Measurements from ENCODE around the gene NMUR1. TPM values are rescaled to one million over a fixed set of nuclear protein-coding genes. Genes with fewer than 3 reads are reported as not detected.

NMUR1 gene
- total RNA-seq, 2 experiments from 2014 or later = 0.11 to 0.14 TPM

GRCh38 chr2:231576465-231576864 is 46.2 kb upstream of the NMUR1 start:
- Histone ChIP-seq H3K9me3 (ENCODE audit: control insufficient read depth in 1 of 2, insufficient read depth in 1 of 2, low read length in 2 of 2) (peaks cover 0 to 5% of the 10 kb centered on the region in 2 experiments), H3K27ac (ENCODE audit: low read depth in 1 of 2, low read length in 2 of 2) (no peak overlapping the region), H3K27me3 (ENCODE audit: control insufficient read depth in 1 of 2, insufficient read depth in 2 of 2, low read length in 2 of 2) (no peaks in the 10 kb centered on the region), H3K4me1 (ENCODE audit: insufficient read depth, low read length) (no peaks in the 10 kb centered on the region), H3K4me3 (ENCODE audit: low read length) (no peak overlapping the region), H3K36me3 (ENCODE audit: insufficient read depth, low read length) (no peaks in the 10 kb centered on the region)
- Mint-ChIP-seq H3K36me3 (ENCODE audit: low read depth) (no peaks in the 10 kb centered on the region), H3K27me3 (no peaks in the 10 kb centered on the region), H3K4me3 (no peak overlapping the region), H3K4me1 (ENCODE audit: low read depth) (no peaks in the 10 kb centered on the region), H3K9me3 (peaks cover 2% of the 10 kb centered on the region), H3K27ac (no peak overlapping the region)
- CTCF ChIA-PET = no interaction called here
- intact Hi-C loops (cut with DNase I, micrococcal nuclease) = no loop called here
- POLR2A ChIA-PET = no interaction called here
- ATAC-seq (ENCODE audit: poor library complexity) (no peak), DNase-seq (no peak)
- TF ChIP-seq, protein P1, sequence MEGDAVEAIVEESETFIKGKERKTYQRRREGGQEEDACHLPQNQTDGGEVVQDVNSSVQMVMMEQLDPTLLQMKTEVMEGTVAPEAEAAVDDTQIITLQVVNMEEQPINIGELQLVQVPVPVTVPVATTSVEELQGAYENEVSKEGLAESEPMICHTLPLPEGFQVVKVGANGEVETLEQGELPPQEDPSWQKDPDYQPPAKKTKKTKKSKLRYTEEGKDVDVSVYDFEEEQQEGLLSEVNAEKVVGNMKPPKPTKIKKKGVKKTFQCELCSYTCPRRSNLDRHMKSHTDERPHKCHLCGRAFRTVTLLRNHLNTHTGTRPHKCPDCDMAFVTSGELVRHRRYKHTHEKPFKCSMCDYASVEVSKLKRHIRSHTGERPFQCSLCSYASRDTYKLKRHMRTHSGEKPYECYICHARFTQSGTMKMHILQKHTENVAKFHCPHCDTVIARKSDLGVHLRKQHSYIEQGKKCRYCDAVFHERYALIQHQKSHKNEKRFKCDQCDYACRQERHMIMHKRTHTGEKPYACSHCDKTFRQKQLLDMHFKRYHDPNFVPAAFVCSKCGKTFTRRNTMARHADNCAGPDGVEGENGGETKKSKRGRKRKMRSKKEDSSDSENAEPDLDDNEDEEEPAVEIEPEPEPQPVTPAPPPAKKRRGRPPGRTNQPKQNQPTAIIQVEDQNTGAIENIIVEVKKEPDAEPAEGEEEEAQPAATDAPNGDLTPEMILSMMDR (IDR thresholded peaks at IDR 0.05) = no peak

- Histone ChIP-seq H3K27ac (ENCODE audit: low read depth in 1 of 2, low read length in 2 of 2) (no peak overlapping the region), H3K36me3 (ENCODE audit: insufficient read depth, low read length) (no peaks in the 10 kb centered on the region), H3K4me3 (ENCODE audit: low read length) (no peak overlapping the region), H3K9me3 (ENCODE audit: control insufficient read depth in 1 of 2, insufficient read depth in 1 of 2, low read length in 2 of 2) (peaks cover 0 to 5% of the 10 kb centered on the region in 2 experiments), H3K27me3 (ENCODE audit: control insufficient read depth in 1 of 2, insufficient read depth in 2 of 2, low read length in 2 of 2) (no peaks in the 10 kb centered on the region), H3K4me1 (ENCODE audit: insufficient read depth, low read length) (no peaks in the 10 kb centered on the region)
- Mint-ChIP-seq H3K36me3 (ENCODE audit: low read depth) (no peaks in the 10 kb centered on the region), H3K4me3 (no peak overlapping the region), H3K27ac (no peak overlapping the region), H3K9me3 (peaks cover 2% of the 10 kb centered on the region), H3K27me3 (no peaks in the 10 kb centered on the region), H3K4me1 (ENCODE audit: low read depth) (no peaks in the 10 kb centered on the region)
- no peak for DNase-seq
- ATAC-seq (ENCODE audit: poor library complexity) = no peak
- ChIA-PET CTCF (no interaction called here), POLR2A (no interaction called here)
- TF ChIP-seq, protein P1 (IDR thresholded peaks at IDR 0.05) = no peak
- intact Hi-C loops (cut with DNase I, micrococcal nuclease) = no loop called here
Observed at GRCh38 chr2:231575612-231576256, 45.5 kb upstream of the NMUR1 start.

DNA sequence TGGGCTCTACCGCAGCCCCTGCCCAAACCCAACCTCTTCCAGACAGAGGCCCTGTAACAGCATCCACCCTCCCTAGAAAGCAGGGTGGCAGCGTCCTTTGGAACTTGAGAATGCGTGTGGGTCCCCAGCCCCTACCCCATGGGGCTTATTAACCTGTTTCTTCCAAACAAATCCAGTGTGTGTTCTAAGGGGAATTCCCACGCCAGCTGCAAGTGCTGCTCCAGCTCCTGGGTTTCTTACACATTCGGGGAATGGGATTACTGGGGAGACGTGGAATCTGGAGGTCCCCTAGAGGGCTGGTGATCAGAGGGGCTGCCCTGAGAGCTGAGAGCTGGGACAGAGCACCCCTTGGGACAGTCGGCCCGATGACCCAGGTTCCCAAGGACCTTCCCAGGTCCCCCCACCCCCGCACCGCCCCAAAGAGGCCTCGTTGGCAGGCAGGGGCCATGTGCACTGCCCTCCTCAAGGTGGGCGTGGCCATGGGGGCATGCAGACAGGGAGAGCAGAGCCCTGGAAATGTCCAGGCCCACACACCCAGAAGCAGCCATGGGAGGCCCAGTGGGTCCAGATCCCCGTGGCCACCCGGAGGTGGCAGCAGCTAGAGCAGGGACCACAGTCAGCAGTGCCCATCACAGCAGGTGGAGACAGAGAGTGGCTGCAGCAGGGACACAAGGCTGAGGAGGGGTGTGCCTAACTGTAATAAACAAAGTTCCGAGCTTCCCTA is 43.6 kb upstream of the NMUR1 start:
- no peak for DNase-seq
- TF ChIP-seq, protein P1 (IDR thresholded peaks at IDR 0.05) = no peak
- H3K36me3 Mint-ChIP-seq (ENCODE audit: low read depth) = no peaks in the 10 kb centered on the region
- Histone ChIP-seq H3K4me3 (ENCODE audit: low read length) (no peak overlapping the region), H3K27me3 (ENCODE audit: control insufficient read depth in 1 of 2, insufficient read depth in 2 of 2, low read length in 2 of 2) (peaks cover 0 to 3% of the 10 kb centered on the region in 2 experiments), H3K27ac (ENCODE audit: low read depth in 1 of 2, low read length in 2 of 2) (no peak overlapping the region), H3K4me1 (ENCODE audit: insufficient read depth, low read length) (no peaks in the 10 kb centered on the region), H3K9me3 (ENCODE audit: control insufficient read depth in 1 of 2, insufficient read depth in 1 of 2, low read length in 2 of 2) (peaks cover 0 to 5% of the 10 kb centered on the region in 2 experiments), H3K36me3 (ENCODE audit: insufficient read depth, low read length) (no peaks in the 10 kb centered on the region)
- ATAC-seq (ENCODE audit: poor library complexity) = no peak
- H3K9me3 Mint-ChIP-seq = peaks cover 2% of the 10 kb centered on the region
- no peak overlapping the region for H3K4me3 Mint-ChIP-seq
- no peak overlapping the region for H3K27ac Mint-ChIP-seq
- POLR2A ChIA-PET = no interaction called here
- H3K27me3 Mint-ChIP-seq = no peaks in the 10 kb centered on the region
- no peaks in the 10 kb centered on the region for H3K4me1 Mint-ChIP-seq (ENCODE audit: low read depth)
- CTCF ChIA-PET = no interaction called here
- intact Hi-C loops (cut with DNase I, micrococcal nuclease) = no loop called here
